ENCODE results near the gene ITPKC. TPM values are rescaled to one million over a fixed set of nuclear protein-coding genes. Genes with fewer than 3 reads are reported as not detected.

ITPKC gene
- total and polyA plus RNA-seq, 9 of the 15 experiments (the other 6 are each of a cell fraction or from before 2014, with no cell fraction given) = 0.08 to 9.3 (median 5.8) TPM

GRCh38 chr19:40689339-40690049 is 27.4 kb upstream of the ITPKC start (continued):
- no peak for TF ChIP-seq ZNF384 (IDR thresholded peaks at IDR 0.05; ENCODE audit: low read depth, low read length)
- TF ChIP-seq ZNF232 (CRISPR knock-in tag; IDR thresholded peaks at IDR 0.05) = no peak
- TF ChIP-seq HDAC1 (IDR thresholded peaks at IDR 0.05) = peak in 1 of 2 experiments; percentile 75; a peak in 2 of 4 replicates
- TF ChIP-seq XRCC4 (IDR thresholded peaks at IDR 0.05; ENCODE audit: extremely low read depth, insufficient read depth, insufficient read length) = no peak
- TF ChIP-seq IFI16 (CRISPR knock-in tag; IDR thresholded peaks at IDR 0.05) = no peak
- peak; percentile 26; the same call in 1 of the 2 replicates for TF ChIP-seq TRIM25 (IDR thresholded peaks at IDR 0.05; ENCODE audit: borderline replicate concordance)
- no peak for TF ChIP-seq CEBPG (CRISPR knock-in tag; IDR thresholded peaks at IDR 0.05)
- TF ChIP-seq CEBPG (tag; conservative IDR thresholded peaks at IDR 0.05 in 1 of 2, IDR thresholded peaks at IDR 0.05 in 1 of 2) = no peak
- no peak for TF ChIP-seq RFX5 (IDR thresholded peaks at IDR 0.05; ENCODE audit: low read depth, low read length)
- TF ChIP-seq, protein P1, sequence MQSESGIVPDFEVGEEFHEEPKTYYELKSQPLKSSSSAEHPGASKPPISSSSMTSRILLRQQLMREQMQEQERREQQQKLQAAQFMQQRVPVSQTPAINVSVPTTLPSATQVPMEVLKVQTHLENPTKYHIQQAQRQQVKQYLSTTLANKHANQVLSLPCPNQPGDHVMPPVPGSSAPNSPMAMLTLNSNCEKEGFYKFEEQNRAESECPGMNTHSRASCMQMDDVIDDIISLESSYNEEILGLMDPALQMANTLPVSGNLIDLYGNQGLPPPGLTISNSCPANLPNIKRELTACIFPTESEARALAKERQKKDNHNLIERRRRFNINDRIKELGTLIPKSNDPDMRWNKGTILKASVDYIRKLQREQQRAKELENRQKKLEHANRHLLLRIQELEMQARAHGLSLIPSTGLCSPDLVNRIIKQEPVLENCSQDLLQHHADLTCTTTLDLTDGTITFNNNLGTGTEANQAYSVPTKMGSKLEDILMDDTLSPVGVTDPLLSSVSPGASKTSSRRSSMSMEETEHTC (IDR thresholded peaks at IDR 0.05) = no peak
- TF ChIP-seq CHD2 (IDR thresholded peaks at IDR 0.05; ENCODE audit: low read depth, low read length) = no peak
- no peak for TF ChIP-seq HDAC2 (IDR thresholded peaks at IDR 0.05)
- no peak for TF ChIP-seq ZNF263 (CRISPR knock-in tag; IDR thresholded peaks at IDR 0.05; ENCODE audit: borderline replicate concordance)
- peak; percentile 74; the same call in 1 of the 2 replicates for TF ChIP-seq TFAP4 (CRISPR knock-in tag; IDR thresholded peaks at IDR 0.05; ENCODE audit: borderline replicate concordance)
- TF ChIP-seq EHMT2 (IDR thresholded peaks at IDR 0.05) = peak; percentile 42; the same call in 1 of the 2 replicates
- no peak for TF ChIP-seq ZBED1 (IDR thresholded peaks at IDR 0.05)
- no peak for TF ChIP-seq KLF13 (tag; IDR thresholded peaks at IDR 0.05; ENCODE audit: borderline replicate concordance, low read depth)
- TF ChIP-seq DMBX1 (CRISPR knock-in tag; IDR thresholded peaks at IDR 0.05; ENCODE audit: borderline replicate concordance) = no peak
- TF ChIP-seq CTBP1 (IDR thresholded peaks at IDR 0.05; ENCODE audit: borderline replicate concordance) = 0 out of 2 replicates have a peak, but pooled peaks have one; percentile 25
- TF ChIP-seq, protein P2, sequence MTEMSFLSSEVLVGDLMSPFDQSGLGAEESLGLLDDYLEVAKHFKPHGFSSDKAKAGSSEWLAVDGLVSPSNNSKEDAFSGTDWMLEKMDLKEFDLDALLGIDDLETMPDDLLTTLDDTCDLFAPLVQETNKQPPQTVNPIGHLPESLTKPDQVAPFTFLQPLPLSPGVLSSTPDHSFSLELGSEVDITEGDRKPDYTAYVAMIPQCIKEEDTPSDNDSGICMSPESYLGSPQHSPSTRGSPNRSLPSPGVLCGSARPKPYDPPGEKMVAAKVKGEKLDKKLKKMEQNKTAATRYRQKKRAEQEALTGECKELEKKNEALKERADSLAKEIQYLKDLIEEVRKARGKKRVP (CRISPR knock-in tag; IDR thresholded peaks at IDR 0.05) = no peak
- TF ChIP-seq GABPB2 (CRISPR knock-in tag; conservative IDR thresholded peaks at IDR 0.05) = no peak
- TF ChIP-seq, protein P3, sequence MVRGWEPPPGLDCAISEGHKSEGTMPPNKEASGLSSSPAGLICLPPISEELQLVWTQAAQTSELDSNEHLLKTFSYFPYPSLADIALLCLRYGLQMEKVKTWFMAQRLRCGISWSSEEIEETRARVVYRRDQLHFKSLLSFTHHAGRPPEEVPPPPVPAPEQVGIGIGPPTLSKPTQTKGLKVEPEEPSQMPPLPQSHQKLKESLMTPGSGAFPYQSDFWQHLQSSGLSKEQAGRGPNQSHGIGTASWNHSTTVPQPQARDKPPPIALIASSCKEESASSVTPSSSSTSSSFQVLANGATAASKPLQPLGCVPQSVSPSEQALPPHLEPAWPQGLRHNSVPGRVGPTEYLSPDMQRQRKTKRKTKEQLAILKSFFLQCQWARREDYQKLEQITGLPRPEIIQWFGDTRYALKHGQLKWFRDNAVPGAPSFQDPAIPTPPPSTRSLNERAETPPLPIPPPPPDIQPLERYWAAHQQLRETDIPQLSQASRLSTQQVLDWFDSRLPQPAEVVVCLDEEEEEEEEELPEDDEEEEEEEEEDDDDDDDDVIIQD (CRISPR knock-in tag; IDR thresholded peaks at IDR 0.05) = no peak
- no peak for TF ChIP-seq ZNF507 (tag; conservative IDR thresholded peaks at IDR 0.05)
